ENCODE data around the gene SYCE3.

- no peak for TF ChIP-seq CTCF (IDR thresholded peaks at IDR 0.05)
- TF ChIP-seq EZH2 (IDR thresholded peaks at IDR 0.05) = no peak
- no peak for TF ChIP-seq EZH2phosphoT487 (IDR thresholded peaks at IDR 0.05)
Measured at GRCh38 chr22:50602338-50602700, 39.6 kb upstream of the SYCE3 start.
